ENCODE data around the gene COL27A1. TPM values are rescaled to one million over a fixed set of nuclear protein-coding genes. Genes with fewer than 3 reads are reported as not detected.

Gene COL27A1
- total RNA-seq, 2 donors from 2014 or later = 18.5 to 57.1 TPM

GRCh38 chr9:114216976-114217375 lies 61.6 kb downstream of the COL27A1 start:
- H3K4me3 ChIP-seq = no peak overlapping the region
- no peaks in the 10 kb centered on the region for H3K9me3 ChIP-seq
- H3K27ac ChIP-seq = no peak overlapping the region
- DNase-seq (ENCODE audit: low spot score) (no peak), ATAC-seq (ENCODE audit: insufficient number of reproducible peaks, low FRiP score, low read depth) (no peak)
- H3K4me1 ChIP-seq (ENCODE audit: control insufficient read depth in 1 of 2, low read depth in 2 of 2) = peaks cover 24 to 35% of the 10 kb centered on the region in 2 donors
- H3K36me3 ChIP-seq = peaks cover 3% of the 10 kb centered on the region
- TF ChIP-seq CTCF (IDR thresholded peaks at IDR 0.05) = no peak
- H3K27me3 ChIP-seq (replicated peaks; ENCODE audit: insufficient read depth) = no peaks in the 10 kb centered on the region

- no peaks in the 10 kb centered on the region for H3K27me3 ChIP-seq (replicated peaks; ENCODE audit: insufficient read depth)
- no peak for TF ChIP-seq CTCF (IDR thresholded peaks at IDR 0.05)
- peaks cover 24 to 31% of the 10 kb centered on the region in 2 donors for H3K4me1 ChIP-seq (ENCODE audit: control insufficient read depth in 1 of 2, low read depth in 2 of 2)
- ATAC-seq (ENCODE audit: insufficient number of reproducible peaks, low FRiP score, low read depth) = no peak
- H3K4me3 ChIP-seq = no peak overlapping the region
- H3K9me3 ChIP-seq = no peaks in the 10 kb centered on the region
- no peak for DNase-seq (ENCODE audit: low spot score)
- no peak overlapping the region for H3K27ac ChIP-seq
- peaks cover 3% of the 10 kb centered on the region for H3K36me3 ChIP-seq
Observed at GRCh38 chr9:114218264-114219120, 63.2 kb downstream of the COL27A1 start.

GRCh38 chr9:114220061-114220541 lies 64.8 kb downstream of the COL27A1 start:
- peaks cover 12 to 26% of the 10 kb centered on the region in 2 donors for H3K4me1 ChIP-seq (ENCODE audit: control insufficient read depth in 1 of 2, low read depth in 2 of 2)
- TF ChIP-seq CTCF (IDR thresholded peaks at IDR 0.05) = no peak
- no peaks in the 10 kb centered on the region for H3K27me3 ChIP-seq (replicated peaks; ENCODE audit: insufficient read depth)
- H3K27ac ChIP-seq = no peak overlapping the region
- DNase-seq (ENCODE audit: low spot score) = no peak
- H3K9me3 ChIP-seq = no peaks in the 10 kb centered on the region
- H3K36me3 ChIP-seq = peaks cover 3% of the 10 kb centered on the region
- no peak overlapping the region for H3K4me3 ChIP-seq
- no peak for ATAC-seq (ENCODE audit: insufficient number of reproducible peaks, low FRiP score, low read depth)

- Histone ChIP-seq H3K4me1 (ENCODE audit: control insufficient read depth in 1 of 2, low read depth in 2 of 2) (peaks cover 0 to 29% of the 10 kb centered on the region in 2 donors), H3K4me3 (no peak overlapping the region), H3K27ac (no peak overlapping the region), H3K36me3 (peaks cover 3% of the 10 kb centered on the region), H3K9me3 (no peaks in the 10 kb centered on the region), H3K27me3 (replicated peaks; ENCODE audit: insufficient read depth) (no peaks in the 10 kb centered on the region)
- no peak for TF ChIP-seq CTCF (IDR thresholded peaks at IDR 0.05)
- ATAC-seq (ENCODE audit: insufficient number of reproducible peaks, low FRiP score, low read depth) (no peak), DNase-seq (ENCODE audit: low spot score) (no peak)
Observed at GRCh38 chr9:114221706-114222465, 66.5 kb downstream of the COL27A1 start.
